ENCODE results near the gene NTRK3.

GRCh38 chr15:88132499-88132898 is 124.0 kb downstream of the NTRK3 start:
- TF ChIP-seq POLR2AphosphoS5 (IDR thresholded peaks at IDR 0.05; ENCODE audit: low read depth, low read length) (no peak), REST (IDR thresholded peaks at IDR 0.05; ENCODE audit: insufficient read depth in 1 of 2, low read depth in 2 of 2, low read length in 2 of 2) (no peak), TAF1 (IDR thresholded peaks at IDR 0.05; ENCODE audit: borderline replicate concordance, insufficient read depth, low read length) (no peak), SIN3A (IDR thresholded peaks at IDR 0.05; ENCODE audit: borderline replicate concordance, insufficient read depth, low read length) (no peak)

Data from PFSK-1 (cell line).